Measurements from ENCODE around the gene PTCHD4.
A peak's percentile ranks its signal among the peaks of the same experiment; 100 is the strongest.

GRCh38 chr6:48086187-48086586 is 24.8 kb downstream of the PTCHD4 start:
- no peak for TF ChIP-seq EZH2 (IDR thresholded peaks at IDR 0.05; ENCODE audit: borderline replicate concordance)
- TF ChIP-seq CTCF (IDR thresholded peaks at IDR 0.05; ENCODE audit: poor library complexity) = peak; percentile 38
- TF ChIP-seq EZH2phosphoT487 (IDR thresholded peaks at IDR 0.05; ENCODE audit: low read depth, severe bottlenecking, unreplicated experiment) = no peak
